ENCODE results near the gene INSRR.

Gene INSRR

GRCh38 chr1:156838972-156839371, 19.9 kb downstream of the INSRR start:
- WGBS (ENCODE audit: extremely low coverage, insufficient coverage, insufficient read length) = no CpG with 5 or more reads among the region's 7 CpGs
- Histone ChIP-seq H2AFZ (ENCODE audit: insufficient read depth, low read length, poor library complexity) (no peak overlapping the region), H2BK12ac (ENCODE audit: low read length) (no peak overlapping the region), H3K36me3 (ENCODE audit: control insufficient read depth in 1 of 2, insufficient read depth in 2 of 2, low read length in 2 of 2) (no peaks in the 10 kb centered on the region), H3K27me3 (ENCODE audit: insufficient read depth, low read length) (peaks cover 12% of the 10 kb centered on the region), H2BK5ac (ENCODE audit: low read depth, low read length, poor library complexity) (no peak overlapping the region), H3K4me1 (ENCODE audit: control insufficient read depth in 1 of 2, insufficient read depth in 2 of 2, low read length in 2 of 2) (no peaks in the 10 kb centered on the region), H3K14ac (ENCODE audit: low read length) (no peak overlapping the region), H3K4ac (ENCODE audit: low read depth, low read length) (no peak overlapping the region), H3K23ac (ENCODE audit: low read length) (no peak overlapping the region), H4K8ac (ENCODE audit: low read depth, low read length) (no peak overlapping the region), H2BK120ac (ENCODE audit: insufficient read depth, low read length, poor library complexity) (no peak overlapping the region), H3K4me2 (ENCODE audit: low read length) (no peak overlapping the region), H3K79me2 (ENCODE audit: control insufficient read depth, insufficient read depth, low read length, poor library complexity) (no peaks in the 10 kb centered on the region), H4K91ac (ENCODE audit: low read depth, low read length) (no peak overlapping the region), H3K9ac (ENCODE audit: low read length) (no peak overlapping the region), H3K9me3 (ENCODE audit: insufficient read depth, low read depth, low read length) (no peaks in the 10 kb centered on the region), H3K4me3 (ENCODE audit: low read depth, low read length) (no peak overlapping the region), H3K27ac (ENCODE audit: low read depth, low read length) (no peak overlapping the region), H4K12ac (ENCODE audit: low read depth, low read length) (no peak overlapping the region), H3K18ac (ENCODE audit: low read length) (no peak overlapping the region), H3K79me1 (ENCODE audit: low read length) (no peaks in the 10 kb centered on the region), H2AK5ac (ENCODE audit: low read length) (no peak overlapping the region)
- peak in 1 of 2 donors; percentile 44 for DNase-seq

- WGBS (ENCODE audit: extremely low coverage, insufficient coverage, insufficient read length) = no CpG with 5 or more reads among the region's 4 CpGs
- Histone ChIP-seq H4K8ac (ENCODE audit: low read depth, low read length) (no peak overlapping the region), H3K9me3 (ENCODE audit: insufficient read depth, low read depth, low read length) (no peaks in the 10 kb centered on the region), H3K27ac (ENCODE audit: low read depth, low read length) (no peak overlapping the region), H3K4me1 (ENCODE audit: control insufficient read depth in 1 of 2, insufficient read depth in 2 of 2, low read length in 2 of 2) (no peaks in the 10 kb centered on the region), H3K18ac (ENCODE audit: low read length) (no peak overlapping the region), H4K91ac (ENCODE audit: low read depth, low read length) (no peak overlapping the region), H3K4ac (ENCODE audit: low read depth, low read length) (no peak overlapping the region), H3K79me1 (ENCODE audit: low read length) (no peaks in the 10 kb centered on the region), H3K4me3 (ENCODE audit: low read depth, low read length) (no peak overlapping the region), H4K12ac (ENCODE audit: low read depth, low read length) (no peak overlapping the region), H2BK120ac (ENCODE audit: insufficient read depth, low read length, poor library complexity) (no peak overlapping the region), H3K14ac (ENCODE audit: low read length) (no peak overlapping the region), H3K4me2 (ENCODE audit: low read length) (no peak overlapping the region), H2AK5ac (ENCODE audit: low read length) (no peak overlapping the region), H3K36me3 (ENCODE audit: control insufficient read depth in 1 of 2, insufficient read depth in 2 of 2, low read length in 2 of 2) (no peaks in the 10 kb centered on the region), H2BK12ac (ENCODE audit: low read length) (no peak overlapping the region), H2BK5ac (ENCODE audit: low read depth, low read length, poor library complexity) (no peak overlapping the region), H3K79me2 (ENCODE audit: control insufficient read depth, insufficient read depth, low read length, poor library complexity) (no peaks in the 10 kb centered on the region), H2AFZ (ENCODE audit: insufficient read depth, low read length, poor library complexity) (no peak overlapping the region), H3K27me3 (ENCODE audit: insufficient read depth, low read length) (peaks cover 2% of the 10 kb centered on the region), H3K23ac (ENCODE audit: low read length) (no peak overlapping the region), H3K9ac (ENCODE audit: low read length) (no peak overlapping the region)
- no peak for DNase-seq
These were observed 22.0 kb downstream of the INSRR start for GRCh38 chr1:156836892-156837291.

- Histone ChIP-seq H2BK12ac (ENCODE audit: low read length) (no peak overlapping the region), H3K79me2 (ENCODE audit: control insufficient read depth, insufficient read depth, low read length, poor library complexity) (no peaks in the 10 kb centered on the region), H2AFZ (ENCODE audit: insufficient read depth, low read length, poor library complexity) (no peak overlapping the region), H4K91ac (ENCODE audit: low read depth, low read length) (no peak overlapping the region), H3K4me3 (ENCODE audit: low read depth, low read length) (no peak overlapping the region), H2AK5ac (ENCODE audit: low read length) (no peak overlapping the region), H4K8ac (ENCODE audit: low read depth, low read length) (no peak overlapping the region), H2BK120ac (ENCODE audit: insufficient read depth, low read length, poor library complexity) (no peak overlapping the region), H3K4me2 (ENCODE audit: low read length) (no peak overlapping the region), H4K12ac (ENCODE audit: low read depth, low read length) (no peak overlapping the region), H3K9me3 (ENCODE audit: insufficient read depth, low read depth, low read length) (peaks cover 2% of the 10 kb centered on the region), H3K79me1 (ENCODE audit: low read length) (no peaks in the 10 kb centered on the region), H3K4ac (ENCODE audit: low read depth, low read length) (no peak overlapping the region), H3K27ac (ENCODE audit: low read depth, low read length) (no peak overlapping the region), H2BK5ac (ENCODE audit: low read depth, low read length, poor library complexity) (no peak overlapping the region), H3K23ac (ENCODE audit: low read length) (no peak overlapping the region), H3K18ac (ENCODE audit: low read length) (no peak overlapping the region), H3K9ac (ENCODE audit: low read length) (no peak overlapping the region), H3K36me3 (ENCODE audit: control insufficient read depth in 1 of 2, insufficient read depth in 2 of 2, low read length in 2 of 2) (no peaks in the 10 kb centered on the region), H3K4me1 (ENCODE audit: control insufficient read depth in 1 of 2, insufficient read depth in 2 of 2, low read length in 2 of 2) (no peaks in the 10 kb centered on the region), H3K27me3 (ENCODE audit: insufficient read depth, low read length) (peaks cover 2% of the 10 kb centered on the region), H3K14ac (ENCODE audit: low read length) (no peak overlapping the region)
- WGBS (ENCODE audit: extremely low coverage, insufficient coverage, insufficient read length) = no CpG with 5 or more reads among the region's 5 CpGs
- DNase-seq = no peak
These were observed 22.8 kb downstream of the INSRR start for GRCh38 chr1:156836041-156836654.

- Histone ChIP-seq H3K27me3 (ENCODE audit: insufficient read depth, low read length) (peaks cover 2% of the 10 kb centered on the region), H3K27ac (ENCODE audit: low read depth, low read length) (no peak overlapping the region), H2BK120ac (ENCODE audit: insufficient read depth, low read length, poor library complexity) (no peak overlapping the region), H3K79me1 (ENCODE audit: low read length) (no peaks in the 10 kb centered on the region), H3K9ac (ENCODE audit: low read length) (no peak overlapping the region), H3K4me2 (ENCODE audit: low read length) (no peak overlapping the region), H3K4me1 (ENCODE audit: control insufficient read depth in 1 of 2, insufficient read depth in 2 of 2, low read length in 2 of 2) (no peaks in the 10 kb centered on the region), H3K23ac (ENCODE audit: low read length) (no peak overlapping the region), H2AK5ac (ENCODE audit: low read length) (no peak overlapping the region), H3K14ac (ENCODE audit: low read length) (no peak overlapping the region), H4K8ac (ENCODE audit: low read depth, low read length) (no peak overlapping the region), H3K9me3 (ENCODE audit: insufficient read depth, low read depth, low read length) (peaks cover 2% of the 10 kb centered on the region), H4K12ac (ENCODE audit: low read depth, low read length) (no peak overlapping the region), H3K36me3 (ENCODE audit: control insufficient read depth in 1 of 2, insufficient read depth in 2 of 2, low read length in 2 of 2) (no peaks in the 10 kb centered on the region), H2AFZ (ENCODE audit: insufficient read depth, low read length, poor library complexity) (no peak overlapping the region), H3K4ac (ENCODE audit: low read depth, low read length) (no peak overlapping the region), H2BK5ac (ENCODE audit: low read depth, low read length, poor library complexity) (no peak overlapping the region), H3K18ac (ENCODE audit: low read length) (no peak overlapping the region), H3K4me3 (ENCODE audit: low read depth, low read length) (no peak overlapping the region), H4K91ac (ENCODE audit: low read depth, low read length) (no peak overlapping the region), H2BK12ac (ENCODE audit: low read length) (no peak overlapping the region), H3K79me2 (ENCODE audit: control insufficient read depth, insufficient read depth, low read length, poor library complexity) (no peaks in the 10 kb centered on the region)
- no CpG with 5 or more reads among the region's 3 CpGs for WGBS (ENCODE audit: extremely low coverage, insufficient coverage, insufficient read length)
- DNase-seq = no peak
These were observed 24.6 kb downstream of the INSRR start for GRCh38 chr1:156834322-156834721.

Measured in trophoblast cell (in vitro differentiated cells and primary cell).